Measurements from ENCODE around the gene TRPV4.

- no peak for TF ChIP-seq CTCF (tag by site-specific recombination; IDR thresholded peaks at IDR 0.05)
- TF ChIP-seq ZNF843 (tag by site-specific recombination; IDR thresholded peaks at IDR 0.05): no peak
- no peak for TF ChIP-seq ZNF121 (tag by site-specific recombination; IDR thresholded peaks at IDR 0.05)
- TF ChIP-seq KLF16 (tag by site-specific recombination; IDR thresholded peaks at IDR 0.05): no peak
- no peak for TF ChIP-seq ZNF341 (tag by site-specific recombination; IDR thresholded peaks at IDR 0.05; ENCODE audit: low read depth)
- no peak for TF ChIP-seq ZNF23 (tag by site-specific recombination; IDR thresholded peaks at IDR 0.05; ENCODE audit: borderline replicate concordance)
- no peak for TF ChIP-seq ZNF658 (tag by site-specific recombination; IDR thresholded peaks at IDR 0.05)
- TF ChIP-seq REPIN1 (tag by site-specific recombination; IDR thresholded peaks at IDR 0.05; ENCODE audit: low read depth): no peak
- TF ChIP-seq MYNN (tag by site-specific recombination; IDR thresholded peaks at IDR 0.05; ENCODE audit: borderline replicate concordance): no peak
- TF ChIP-seq YY2 (tag by site-specific recombination; IDR thresholded peaks at IDR 0.05): no peak
These were observed 22.1 kb downstream of the TRPV4 start for GRCh38 chr12:109810954-109811623.
